K562 (cell line): ENCODE data around the gene TARS2. TPM values are rescaled to one million over a fixed set of nuclear protein-coding genes. Genes with fewer than 3 reads are reported as not detected.
A peak's percentile ranks its signal among the peaks of the same experiment; 100 is the strongest.

Source experiments
- ATAC-seq: fragments of 200-7000 bp; cut with Tn5 transposase; 3 replicates; pipeline ENCODE4 v1.9.1; 2020; ENCODE audit warnings: moderate library complexity
- BruUV-seq: library from RNA; stranded (reverse); fragments of 400-500 nt; replicated peaks from 2 replicates; lab custom pipeline; 2021; lab: Mats Ljungman, UMichigan
- CTCF ChIA-PET: fragments of 300-600 bp; formaldehyde crosslinking; extraction: SDS; loops from one replicate; lab custom pipeline; 2021; ENCODE audit warnings: low intra/inter-chr PET ratio; lab: Yijun Ruan, JAX
- POLR2A ChIA-PET: fragments of 300-600, 350-650 bp; sonication (Branson Sonifier 250); formaldehyde crosslinking; extraction: SDS; loops from one replicate; lab custom pipeline; 2021; ENCODE audit warnings: antibody characterized with exemption, inconsistent platforms; lab: Yijun Ruan, JAX
- DNase-seq, 4 experiments: peaks; one replicate each; pipeline versions ENCODE4 v3.0.0 to v3.0.0-alpha.2; 2011 to 2018; ENCODE audit warnings: low spot score in 3 of 4, mixed read lengths in 3 of 4; ENCODE audit errors: extremely low read depth in 1 of 4
- FAIRE-seq: peaks from 2 replicates; lab custom pipeline; 2011; peaks lifted over from hg19 to GRCh38; lab: Jason Lieb, UNC
- H2AFZ ChIP-seq: 2 replicates; pipeline ENCODE4 v1.6.0; 2011; ENCODE audit warnings: low read depth, low read length, control low read depth, inconsistent platforms
- H3K27ac ChIP-seq: fragments of 200-600 bp; 3 replicates; pipeline ENCODE4 v1.8.0; 2011; ENCODE audit warnings: low read depth, mild to moderate bottlenecking, control low read depth, inconsistent platforms, low read length, moderate library complexity, mixed read lengths; ENCODE audit errors: extremely low read depth
- H3K27me3 ChIP-seq, 2 experiments: fragments of 300-600 bp in 1 of 2; 2 replicates in 1 of 2; 3 replicates in 1 of 2; pipeline versions ENCODE4 v1.6.0 to v1.8.0; 2011; ENCODE audit warnings: inconsistent platforms in 2 of 2, low read length in 2 of 2, mild to moderate bottlenecking in 1 of 2, mixed read lengths in 1 of 2, moderate library complexity in 1 of 2; ENCODE audit not compliant: control insufficient read depth in 2 of 2, insufficient read depth in 2 of 2
- H3K36me3 ChIP-seq: fragments of 300-600 bp; 3 replicates; pipeline ENCODE4 v1.8.0; 2011; ENCODE audit warnings: mild to moderate bottlenecking, low read length, inconsistent platforms; ENCODE audit not compliant: control insufficient read depth, insufficient read depth
- H3K4me1 ChIP-seq, 2 experiments: fragments of 200-600 bp in 1 of 2; replicated peaks in 1 of 2; 2 replicates in 1 of 2; 3 replicates in 1 of 2; pipeline versions ENCODE4 v1.5.1 to v1.8.0; 2011; ENCODE audit warnings: inconsistent platforms in 2 of 2, low read length in 2 of 2, mild to moderate bottlenecking in 1 of 2, mixed read lengths in 1 of 2, moderate library complexity in 1 of 2; ENCODE audit not compliant: control insufficient read depth in 2 of 2, insufficient read depth in 2 of 2
- H3K4me2 ChIP-seq: 2 replicates; pipeline ENCODE4 v1.6.1; 2011; ENCODE audit warnings: low read length, control low read depth, inconsistent platforms, mixed read lengths; ENCODE audit not compliant: insufficient read depth
- H3K4me3 ChIP-seq: fragments of 200-600 bp; sonication (generic), shearing (Covaris generic); 2 replicates; pipeline ENCODE4 v1.5.1; 2016; ENCODE audit warnings: control low read depth, inconsistent platforms
- H3K79me2 ChIP-seq: fragments of 200-600 bp; 3 replicates; pipeline ENCODE4 v1.8.0; 2011; ENCODE audit warnings: low read length, inconsistent platforms; ENCODE audit not compliant: control insufficient read depth, insufficient read depth
- H3K9ac ChIP-seq, 2 experiments: 2 replicates each; pipeline versions ENCODE4 v1.6.0 to v1.6.1; 2011; ENCODE audit warnings: low read depth in 2 of 2, low read length in 2 of 2, control low read depth in 1 of 2, inconsistent platforms in 1 of 2, mild to moderate bottlenecking in 1 of 2, mixed read lengths in 1 of 2; ENCODE audit not compliant: insufficient read depth in 1 of 2
- H3K9me1 ChIP-seq: one replicate; pipeline ENCODE4 v1.6.0; 2011; ENCODE audit warnings: inconsistent platforms, mild to moderate bottlenecking, low read length, moderate library complexity; ENCODE audit not compliant: control insufficient read depth, insufficient read depth
- H3K9me3 ChIP-seq: replicated peaks from 2 replicates; pipeline ENCODE4 v1.5.1; 2011; ENCODE audit warnings: low read depth, low read length, inconsistent platforms; ENCODE audit not compliant: control insufficient read depth, insufficient read depth
- H4K20me1 ChIP-seq: replicated peaks from 2 replicates; pipeline ENCODE4 v1.6.1; 2011; ENCODE audit warnings: low read length, inconsistent platforms, mixed read lengths; ENCODE audit not compliant: control insufficient read depth, insufficient read depth
- ATF6 ChIP-seq: sonication (generic); formaldehyde crosslinking; IDR thresholded peaks from 2 replicates; pipeline ENCODE4 v1.4.0; 2020; ENCODE audit warnings: mild to moderate bottlenecking, missing genetic modification reagents
- DIDO1 ChIP-seq: fragments of 450-650 bp; IDR thresholded peaks from 2 replicates; pipeline ENCODE4 v1.6.1; 2016; ENCODE audit warnings: low read depth, missing biosample characterization, missing genetic modification characterization
- PBX2 ChIP-seq, 2 experiments: IDR thresholded peaks in 1 of 2; conservative IDR thresholded peaks in 1 of 2; 2 replicates each; pipeline ENCODE4 v1.6.1; 2016; ENCODE audit warnings: low read depth in 2 of 2, mild to moderate bottlenecking in 1 of 2, missing compliant biosample characterization in 1 of 2, missing genetic modification characterization in 1 of 2, moderate library complexity in 1 of 2
- WGBS: fragments of 100-300 bp; shearing (Covaris generic); methylation state at CpG from one replicate; pipeline ENCODE4 v1.1.6; 2016; ENCODE audit warnings: low coverage, mixed read lengths; ENCODE audit not compliant: insufficient coverage; ENCODE audit errors: missing lambda C conversion rate; 5-methylcytosine and 5-hydroxymethylcytosine counted together
- in situ Hi-C: fragments of 300-500 bp; cut with MboI; formaldehyde crosslinking; loops from 4 replicates; pipeline ENCODE4 v1.15.0; 2018; ENCODE audit warnings: inconsistent platforms, mixed read lengths
- intact Hi-C: fragments of 100-400 bp; cut with micrococcal nuclease; formaldehyde crosslinking; loops from 2 replicates; pipeline ENCODE4 v1.14.2; 2022
- polyA plus RNA-seq, 8 experiments: library from polyadenylated mRNA; depleted of rRNA in 4 of 8; stranded (reverse) in 5 of 8; unstranded in 3 of 8; fragments of >200 nt; fragmentation: Nextera tagmentation in 2 of 8; fragmentation: Illumina TruSeq in 1 of 8; extraction: Ambion mirVana in 2 of 8; extraction: Trizol in 1 of 8; gene quantifications; 2 replicates each; pipeline versions ENCODE4 v1.2.1 to v1.2.3, GENCODE V29; 2011 to 2014; ENCODE audit warnings: inconsistent platforms in 1 of 8, missing spikeins in 1 of 8
- total RNA-seq, 7 experiments: library from RNA; depleted of rRNA in 6 of 7; stranded (reverse); fragments of >200 nt in 6 of 7; fragmentation: Illumina TruSeq in 2 of 7; extraction: Trizol in 2 of 7; gene quantifications; 2 replicates each; pipeline versions ENCODE4 v1.2.1 to v1.2.3, GENCODE V29; 2011 to 2021; ENCODE audit warnings: low replicate concordance in 1 of 7

TARS2 gene
- total and polyA plus RNA-seq, 9 of the 15 experiments (the other 6 are each of a cell fraction or from before 2014, with no cell fraction given) = 17.0 to 64.2 (median 39.4) TPM

- no peak for FAIRE-seq
- WGBS = 39% methylated on average over 4 of the region's 4 CpGs
- DNase-seq = no peak
- Histone ChIP-seq H3K9ac (no peak overlapping the region), H3K79me2 (no peaks in the 10 kb centered on the region), H4K20me1 (no peaks in the 10 kb centered on the region), H3K9me1 (no peaks in the 10 kb centered on the region), H3K9me3 (no peaks in the 10 kb centered on the region), H3K27ac (no peak overlapping the region), H2AFZ (no peak overlapping the region), H3K4me1 (peaks cover 4 to 24% of the 10 kb centered on the region in 2 experiments), H3K4me2 (no peak overlapping the region), H3K27me3 (no peaks in the 10 kb centered on the region), H3K36me3 (peaks cover 38% of the 10 kb centered on the region), H3K4me3 (no peak overlapping the region)
- POLR2A ChIA-PET = interaction anchor here (0.6 to 1.0 kb wide), 2 partner anchors 10 to 86 kb away, joined by 3 to 4 read pairs; no protein-coding TSS in a partner anchor
- intact Hi-C loops (no loop called here), in situ Hi-C loops (no loop called here)
- CTCF ChIA-PET = no interaction called here
- BruUV-seq = no TSS peak
- TF ChIP-seq ATF6 (CRISPR knock-in tag) (no peak), DIDO1 (tag) (no peak), PBX2 (CRISPR knock-in tag; IDR thresholded peaks at IDR 0.05; ENCODE audit: low read depth) (no peak), PBX2 (tag; conservative IDR thresholded peaks at IDR 0.05; ENCODE audit: low read depth) (0 out of 2 replicates have a peak, but pooled peaks have one; percentile 8)
- ATAC-seq = no peak
Observed at GRCh38 chr1:150474869-150475268, 12.3 kb upstream of the TARS2 start.
